Measurements from ENCODE around the gene CLASRP. TPM values are rescaled to one million over a fixed set of nuclear protein-coding genes. Genes with fewer than 3 reads are reported as not detected.

Gene CLASRP
- polyA plus RNA-seq, 3 donors: 2.2 to 152 (median 4.1) TPM

DNA sequence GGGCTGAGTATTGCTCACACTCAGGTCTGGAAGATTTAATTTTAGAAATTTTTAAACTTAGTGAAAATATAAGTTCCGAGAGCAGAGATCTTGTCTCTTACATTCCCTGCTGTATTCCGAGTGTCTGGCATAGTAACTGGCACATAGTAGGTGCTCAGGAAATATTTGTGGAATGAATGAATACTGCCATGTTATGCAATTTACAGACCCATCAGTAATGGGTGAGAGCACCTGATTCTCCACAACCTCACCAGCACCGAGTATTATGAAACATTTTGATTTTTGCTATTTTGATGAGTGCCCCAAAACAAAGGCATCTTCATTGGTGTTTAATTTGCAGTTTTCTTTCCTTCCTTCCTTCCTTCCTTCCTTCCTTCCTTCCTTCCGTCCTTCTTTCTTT lies 15.8 kb upstream of the CLASRP start:
- H3K4me2 ChIP-seq (replicated peaks; ENCODE audit: extremely low read depth, low read length, poor library complexity, severe bottlenecking): no peak overlapping the region
- intact Hi-C loops (cut with micrococcal nuclease): no loop called here
- H3K9ac ChIP-seq (ENCODE audit: insufficient read depth, low read length, poor library complexity, severe bottlenecking): no peak overlapping the region
- peak overlapping the region in 1 of 7 donors; percentile 5 for H3K27ac Mint-ChIP-seq
- DNase-seq: no peak
- H2AFZ ChIP-seq (ENCODE audit: insufficient read depth, low read depth, low read length, poor library complexity, severe bottlenecking): no peak overlapping the region
- no peak overlapping the region for H3K4me3 ChIP-seq (replicated peaks in 1 of 3; ENCODE audit: low read depth in 2 of 3, low read length in 3 of 3)
- no peaks in the 10 kb centered on the region for H3K4me1 Mint-ChIP-seq
- H3K9me3 ChIP-seq (replicated peaks in 1 of 2; ENCODE audit: control insufficient read depth in 1 of 2, insufficient read depth in 1 of 2, low read length in 2 of 2): no peaks in the 10 kb centered on the region
- H3K79me2 ChIP-seq (ENCODE audit: insufficient read depth, low read length): no peaks in the 10 kb centered on the region
- H3K4me1 ChIP-seq (ENCODE audit: control insufficient read depth in 1 of 2, insufficient read depth in 2 of 2, low read length in 2 of 2): no peaks in the 10 kb centered on the region
- H3K27me3 ChIP-seq (ENCODE audit: control insufficient read depth in 2 of 2, insufficient read depth in 2 of 2, low read length in 2 of 2): no peaks in the 10 kb centered on the region
- H4K20me1 ChIP-seq (ENCODE audit: insufficient read depth, low read length): no peaks in the 10 kb centered on the region
- peaks cover 0 to 4% (median 0%) of the 10 kb centered on the region in 7 donors for H3K9me3 Mint-ChIP-seq
- no peak overlapping the region for H3K27ac ChIP-seq (ENCODE audit: low read depth in 1 of 2, low read length in 2 of 2)
- TF ChIP-seq CTCF (IDR thresholded peaks at IDR 0.05): no peak
- 100% methylated on average over 2 of the region's 4 CpGs for WGBS (ENCODE audit: insufficient coverage)
- peaks cover 15 to 70% of the 10 kb centered on the region in 2 donors for H3K36me3 ChIP-seq (replicated peaks in 1 of 2; ENCODE audit: control insufficient read depth in 1 of 2, insufficient read depth in 2 of 2, low read length in 2 of 2)
- no peak overlapping the region for H3K4me3 Mint-ChIP-seq
- peaks cover 0 to 1% (median 0%) of the 10 kb centered on the region in 3 donors for H3K27me3 Mint-ChIP-seq (ENCODE audit: low read depth in 3 of 3)
- peaks cover 45 to 66% of the 10 kb centered on the region in 2 donors for H3K36me3 Mint-ChIP-seq

GRCh38 chr19:45025264-45025663 lies 13.6 kb upstream of the CLASRP start:
- H3K36me3 Mint-ChIP-seq: peaks cover 45 to 74% of the 10 kb centered on the region in 2 donors
- no peaks in the 10 kb centered on the region for H3K4me1 Mint-ChIP-seq
- H3K27me3 Mint-ChIP-seq (ENCODE audit: low read depth in 3 of 3): peaks cover 0 to 1% (median 0%) of the 10 kb centered on the region in 3 donors
- Histone ChIP-seq H3K4me3 (replicated peaks in 1 of 3; ENCODE audit: low read depth in 2 of 3, low read length in 3 of 3) (no peak overlapping the region), H3K27me3 (ENCODE audit: control insufficient read depth in 2 of 2, insufficient read depth in 2 of 2, low read length in 2 of 2) (no peaks in the 10 kb centered on the region), H4K20me1 (ENCODE audit: insufficient read depth, low read length) (no peaks in the 10 kb centered on the region), H3K79me2 (ENCODE audit: insufficient read depth, low read length) (no peaks in the 10 kb centered on the region), H3K4me1 (ENCODE audit: control insufficient read depth in 1 of 2, insufficient read depth in 2 of 2, low read length in 2 of 2) (no peaks in the 10 kb centered on the region), H3K4me2 (replicated peaks; ENCODE audit: extremely low read depth, low read length, poor library complexity, severe bottlenecking) (no peak overlapping the region), H2AFZ (ENCODE audit: insufficient read depth, low read depth, low read length, poor library complexity, severe bottlenecking) (no peak overlapping the region), H3K9ac (ENCODE audit: insufficient read depth, low read length, poor library complexity, severe bottlenecking) (no peak overlapping the region), H3K27ac (ENCODE audit: low read depth in 1 of 2, low read length in 2 of 2) (no peak overlapping the region), H3K9me3 (replicated peaks in 1 of 2; ENCODE audit: control insufficient read depth in 1 of 2, insufficient read depth in 1 of 2, low read length in 2 of 2) (no peaks in the 10 kb centered on the region), H3K36me3 (replicated peaks in 1 of 2; ENCODE audit: control insufficient read depth in 1 of 2, insufficient read depth in 2 of 2, low read length in 2 of 2) (peaks cover 33 to 76% of the 10 kb centered on the region in 2 donors)
- no peak overlapping the region for H3K4me3 Mint-ChIP-seq
- peaks cover 0 to 6% (median 1%) of the 10 kb centered on the region in 7 donors for H3K9me3 Mint-ChIP-seq
- no peak overlapping the region for H3K27ac Mint-ChIP-seq
- no peak for DNase-seq
- TF ChIP-seq CTCF (IDR thresholded peaks at IDR 0.05): no peak
- intact Hi-C loops (cut with micrococcal nuclease): no loop called here
- 100% methylated on average over 3 of the region's 9 CpGs for WGBS (ENCODE audit: insufficient coverage)

Measured in CD14-positive monocyte (primary cell).